ENCODE measurements around the gene ZNF793. TPM values are rescaled to one million over a fixed set of nuclear protein-coding genes. Genes with fewer than 3 reads are reported as not detected.
A peak's percentile ranks its signal among the peaks of the same experiment; 100 is the strongest.

ZNF793 gene
- polyA plus RNA-seq, 2 donors, result 1.7 to 4.1 TPM

GRCh38 chr19:37492213-37492612 is 14.5 kb upstream of the ZNF793 start:
- H3K36me3 ChIP-seq (ENCODE audit: control insufficient read depth in 2 of 2, insufficient read depth in 2 of 2, low read length in 1 of 2), result no peaks in the 10 kb centered on the region
- 75% methylated on average over 3 of the region's 3 CpGs for WGBS, 2 donors
- H3K9me3 ChIP-seq (ENCODE audit: control insufficient read depth in 2 of 2, insufficient read depth in 1 of 2, low read depth in 1 of 2, low read length in 1 of 2), result peaks cover 0 to 3% of the 10 kb centered on the region in 2 donors
- H3K27me3 ChIP-seq (ENCODE audit: control insufficient read depth in 1 of 2, insufficient read depth in 2 of 2, low read length in 2 of 2), result no peaks in the 10 kb centered on the region
- no peak overlapping the region for H3K27ac ChIP-seq (ENCODE audit: low read depth in 2 of 2, low read length in 1 of 2)
- H3K4me3 ChIP-seq (ENCODE audit: low read depth in 1 of 2, low read length in 2 of 2), result no peak overlapping the region
- no peaks in the 10 kb centered on the region for H3K4me1 ChIP-seq (ENCODE audit: control insufficient read depth in 2 of 2, insufficient read depth in 2 of 2, low read length in 1 of 2)

GRCh38 chr19:37505958-37506386 is 767 bp upstream of the ZNF793 start:
- Histone ChIP-seq H3K9me3 (ENCODE audit: control insufficient read depth in 2 of 2, insufficient read depth in 1 of 2, low read depth in 1 of 2, low read length in 1 of 2) (no peaks in the 10 kb centered on the region), H3K27ac (ENCODE audit: low read depth in 2 of 2, low read length in 1 of 2) (peak overlapping the region; percentile 96 to 99), H3K4me3 (ENCODE audit: low read depth in 1 of 2, low read length in 2 of 2) (peak overlapping the region; percentile 77 to 91), H3K4me1 (ENCODE audit: control insufficient read depth in 2 of 2, insufficient read depth in 2 of 2, low read length in 1 of 2) (no peaks in the 10 kb centered on the region), H3K27me3 (ENCODE audit: control insufficient read depth in 1 of 2, insufficient read depth in 2 of 2, low read length in 2 of 2) (no peaks in the 10 kb centered on the region), H3K36me3 (ENCODE audit: control insufficient read depth in 2 of 2, insufficient read depth in 2 of 2, low read length in 1 of 2) (no peaks in the 10 kb centered on the region)
- WGBS, 2 donors, result 3 to 5% methylated on average over 12 of the region's 12 CpGs

GRCh38 chr19:37507167-37507464 is 377 bp downstream of the ZNF793 start:
- H3K27me3 ChIP-seq (ENCODE audit: control insufficient read depth in 1 of 2, insufficient read depth in 2 of 2, low read length in 2 of 2), result no peaks in the 10 kb centered on the region
- no peaks in the 10 kb centered on the region for H3K36me3 ChIP-seq (ENCODE audit: control insufficient read depth in 2 of 2, insufficient read depth in 2 of 2, low read length in 1 of 2)
- no peaks in the 10 kb centered on the region for H3K4me1 ChIP-seq (ENCODE audit: control insufficient read depth in 2 of 2, insufficient read depth in 2 of 2, low read length in 1 of 2)
- H3K27ac ChIP-seq (ENCODE audit: low read depth in 2 of 2, low read length in 1 of 2), result peak overlapping the region; percentile 96 to 99
- H3K9me3 ChIP-seq (ENCODE audit: control insufficient read depth in 2 of 2, insufficient read depth in 1 of 2, low read depth in 1 of 2, low read length in 1 of 2), result peaks cover 0 to 3% of the 10 kb centered on the region in 2 donors
- H3K4me3 ChIP-seq (ENCODE audit: low read depth in 1 of 2, low read length in 2 of 2), result peak overlapping the region; percentile 77 to 91
- WGBS, 2 donors, result 2 to 3% methylated on average over 9 of the region's 9 CpGs

- H3K36me3 ChIP-seq (ENCODE audit: control insufficient read depth in 2 of 2, insufficient read depth in 2 of 2, low read length in 1 of 2), result no peaks in the 10 kb centered on the region
- WGBS, 2 donors, result 92 to 93% methylated on average over 3 of the region's 3 CpGs
These were observed 4.4 kb downstream of the ZNF793 start for GRCh38 chr19:37511186-37511585.

GRCh38 chr19:37511821-37512220 is 5.1 kb downstream of the ZNF793 start:
- 96 to 100% methylated on average over 3 of the region's 3 CpGs for WGBS, 2 donors
- Histone ChIP-seq H3K9me3 (ENCODE audit: control insufficient read depth in 2 of 2, insufficient read depth in 1 of 2, low read depth in 1 of 2, low read length in 1 of 2) (peaks cover 0 to 3% of the 10 kb centered on the region in 2 donors), H3K4me3 (ENCODE audit: low read depth in 1 of 2, low read length in 2 of 2) (no peak overlapping the region), H3K27me3 (ENCODE audit: control insufficient read depth in 1 of 2, insufficient read depth in 2 of 2, low read length in 2 of 2) (no peaks in the 10 kb centered on the region), H3K4me1 (ENCODE audit: control insufficient read depth in 2 of 2, insufficient read depth in 2 of 2, low read length in 1 of 2) (no peaks in the 10 kb centered on the region), H3K36me3 (ENCODE audit: control insufficient read depth in 2 of 2, insufficient read depth in 2 of 2, low read length in 1 of 2) (no peaks in the 10 kb centered on the region), H3K27ac (ENCODE audit: low read depth in 2 of 2, low read length in 1 of 2) (no peak overlapping the region)

More at GRCh38 chr19:37511186-37511585, 4.4 kb downstream of the ZNF793 start:
- Histone ChIP-seq H3K9me3 (ENCODE audit: control insufficient read depth in 2 of 2, insufficient read depth in 1 of 2, low read depth in 1 of 2, low read length in 1 of 2) (peaks cover 0 to 3% of the 10 kb centered on the region in 2 donors), H3K4me1 (ENCODE audit: control insufficient read depth in 2 of 2, insufficient read depth in 2 of 2, low read length in 1 of 2) (no peaks in the 10 kb centered on the region), H3K4me3 (ENCODE audit: low read depth in 1 of 2, low read length in 2 of 2) (no peak overlapping the region), H3K27me3 (ENCODE audit: control insufficient read depth in 1 of 2, insufficient read depth in 2 of 2, low read length in 2 of 2) (no peaks in the 10 kb centered on the region), H3K27ac (ENCODE audit: low read depth in 2 of 2, low read length in 1 of 2) (no peak overlapping the region)

- Histone ChIP-seq H3K27me3 (ENCODE audit: control insufficient read depth in 1 of 2, insufficient read depth in 2 of 2, low read length in 2 of 2) (no peaks in the 10 kb centered on the region), H3K27ac (ENCODE audit: low read depth in 2 of 2, low read length in 1 of 2) (no peak overlapping the region), H3K36me3 (ENCODE audit: control insufficient read depth in 2 of 2, insufficient read depth in 2 of 2, low read length in 1 of 2) (peaks cover 0 to 3% of the 10 kb centered on the region in 2 donors), H3K4me1 (ENCODE audit: control insufficient read depth in 2 of 2, insufficient read depth in 2 of 2, low read length in 1 of 2) (no peaks in the 10 kb centered on the region), H3K4me3 (ENCODE audit: low read depth in 1 of 2, low read length in 2 of 2) (no peak overlapping the region), H3K9me3 (ENCODE audit: control insufficient read depth in 2 of 2, insufficient read depth in 1 of 2, low read depth in 1 of 2, low read length in 1 of 2) (peaks cover 0 to 5% of the 10 kb centered on the region in 2 donors)
- WGBS, 2 donors, result 53 to 56% methylated on average over 2 of the region's 2 CpGs
These were observed 6.7 kb downstream of the ZNF793 start for GRCh38 chr19:37513397-37513796.

GRCh38 chr19:37519890-37520289 is 13.2 kb downstream of the ZNF793 start:
- WGBS, 2 donors, result 46 to 64% methylated on average over 2 of the region's 2 CpGs
- Histone ChIP-seq H3K27ac (ENCODE audit: low read depth in 2 of 2, low read length in 1 of 2) (no peak overlapping the region), H3K27me3 (ENCODE audit: control insufficient read depth in 1 of 2, insufficient read depth in 2 of 2, low read length in 2 of 2) (no peaks in the 10 kb centered on the region), H3K36me3 (ENCODE audit: control insufficient read depth in 2 of 2, insufficient read depth in 2 of 2, low read length in 1 of 2) (peaks cover 4 to 10% of the 10 kb centered on the region in 2 donors), H3K4me1 (ENCODE audit: control insufficient read depth in 2 of 2, insufficient read depth in 2 of 2, low read length in 1 of 2) (no peaks in the 10 kb centered on the region), H3K9me3 (ENCODE audit: control insufficient read depth in 2 of 2, insufficient read depth in 1 of 2, low read depth in 1 of 2, low read length in 1 of 2) (peaks cover 11 to 14% of the 10 kb centered on the region in 2 donors), H3K4me3 (ENCODE audit: low read depth in 1 of 2, low read length in 2 of 2) (no peak overlapping the region)

GRCh38 chr19:37537391-37537947 is 30.7 kb downstream of the ZNF793 start:
- Histone ChIP-seq H3K27ac (ENCODE audit: low read depth in 2 of 2, low read length in 1 of 2) (no peak overlapping the region), H3K4me1 (ENCODE audit: control insufficient read depth in 2 of 2, insufficient read depth in 2 of 2, low read length in 1 of 2) (no peaks in the 10 kb centered on the region), H3K4me3 (ENCODE audit: low read depth in 1 of 2, low read length in 2 of 2) (no peak overlapping the region), H3K9me3 (ENCODE audit: control insufficient read depth in 2 of 2, insufficient read depth in 1 of 2, low read depth in 1 of 2, low read length in 1 of 2) (peaks cover 12 to 32% of the 10 kb centered on the region in 2 donors), H3K36me3 (ENCODE audit: control insufficient read depth in 2 of 2, insufficient read depth in 2 of 2, low read length in 1 of 2) (peaks cover 25% of the 10 kb centered on the region in 2 donors), H3K27me3 (ENCODE audit: control insufficient read depth in 1 of 2, insufficient read depth in 2 of 2, low read length in 2 of 2) (no peaks in the 10 kb centered on the region)
- WGBS, 2 donors, result 97% methylated on average over 7 of the region's 7 CpGs

GRCh38 chr19:37551129-37551993 is 44.6 kb downstream of the ZNF793 start:
- 11 to 15% methylated on average over 65 of the region's 65 CpGs for WGBS, 2 donors
- Histone ChIP-seq H3K27me3 (ENCODE audit: control insufficient read depth in 1 of 2, insufficient read depth in 2 of 2, low read length in 2 of 2) (no peaks in the 10 kb centered on the region), H3K4me1 (ENCODE audit: control insufficient read depth in 2 of 2, insufficient read depth in 2 of 2, low read length in 1 of 2) (peaks cover 0 to 5% of the 10 kb centered on the region in 2 donors), H3K9me3 (ENCODE audit: control insufficient read depth in 2 of 2, insufficient read depth in 1 of 2, low read depth in 1 of 2, low read length in 1 of 2) (peaks cover 36 to 54% of the 10 kb centered on the region in 2 donors), H3K27ac (ENCODE audit: low read depth in 2 of 2, low read length in 1 of 2) (peak overlapping the region in 1 of 2 donors; percentile 25), H3K4me3 (ENCODE audit: low read depth in 1 of 2, low read length in 2 of 2) (peak overlapping the region; percentile 42 to 44), H3K36me3 (ENCODE audit: control insufficient read depth in 2 of 2, insufficient read depth in 2 of 2, low read length in 1 of 2) (peaks cover 0 to 2% of the 10 kb centered on the region in 2 donors)
